GM23248 (cell line): ENCODE measurements around the gene RELN.

Experiments used
- EZH2 ChIP-seq: fragments of 200-600 bp; sonication (generic); IDR thresholded peaks from 2 replicates; pipeline ENCODE4 v1.6.1; 2018; ENCODE audit warnings: antibody characterized with exemption, mild to moderate bottlenecking; ENCODE audit not compliant: insufficient read depth, poor library complexity, severe bottlenecking
- EZH2phosphoT487 ChIP-seq: fragments of 200-600 bp; sonication (generic); IDR thresholded peaks from 2 replicates; pipeline ENCODE4 v1.6.1; 2018; ENCODE audit warnings: antibody characterized with exemption, moderate library complexity, mild to moderate bottlenecking, low read depth; ENCODE audit not compliant: insufficient read depth

- no peak for TF ChIP-seq EZH2phosphoT487
- TF ChIP-seq EZH2: no peak
Measured at GRCh38 chr7:104007614-104008013, 18.2 kb upstream of the RELN start.
